HUDEP-2 (cell line): ENCODE data around the gene C10orf120.

Experiments
- DNase-seq, 76 experiments: peaks; one replicate each; lab custom pipeline; 2025; ENCODE audit not compliant: unreplicated experiment in 76 of 76; lab: John Stamatoyannopoulos, UW

The C10orf120 gene

DNA sequence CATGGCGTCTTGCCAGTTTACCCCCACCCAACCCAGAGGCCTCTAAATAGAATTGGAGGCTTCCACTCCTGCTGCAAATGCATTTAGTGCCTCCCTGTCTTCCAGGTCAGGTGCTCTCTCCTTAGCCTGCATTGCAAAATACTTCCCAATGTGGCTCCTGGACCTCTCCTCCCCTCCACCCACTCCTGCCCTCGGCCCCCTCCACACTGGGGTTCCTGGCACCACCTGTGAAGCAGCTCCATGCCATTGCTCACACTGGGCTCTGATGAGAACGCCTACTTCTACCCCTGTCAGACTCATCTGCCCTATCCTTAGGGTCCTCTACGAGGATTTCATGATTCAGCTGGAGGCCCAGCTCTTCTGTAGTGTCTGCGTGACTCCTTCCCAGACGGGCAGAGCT, 37.4 kb downstream of the C10orf120 start:
- DNase-seq: no peak

DNA sequence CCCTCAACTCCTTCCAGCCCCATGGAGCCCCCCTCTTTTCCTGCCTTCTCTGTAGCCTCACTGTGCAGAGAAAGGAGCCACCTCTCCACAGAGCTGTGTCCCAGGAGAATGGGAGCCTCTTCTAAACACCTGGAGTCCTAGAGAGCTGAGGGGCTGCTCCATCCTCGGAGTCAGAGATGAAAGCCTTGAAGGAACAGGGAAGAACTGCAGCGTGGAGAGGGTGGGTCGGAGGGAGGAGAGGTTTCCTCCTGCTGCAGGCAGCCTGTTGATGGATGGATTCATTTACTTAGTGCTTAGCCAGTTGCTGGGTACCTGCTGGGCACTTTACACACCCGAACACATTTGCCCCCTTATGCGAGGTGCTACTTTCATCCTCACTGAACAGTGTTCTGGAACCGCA, 39.0 kb downstream of the C10orf120 start:
- no peak for DNase-seq

DNA sequence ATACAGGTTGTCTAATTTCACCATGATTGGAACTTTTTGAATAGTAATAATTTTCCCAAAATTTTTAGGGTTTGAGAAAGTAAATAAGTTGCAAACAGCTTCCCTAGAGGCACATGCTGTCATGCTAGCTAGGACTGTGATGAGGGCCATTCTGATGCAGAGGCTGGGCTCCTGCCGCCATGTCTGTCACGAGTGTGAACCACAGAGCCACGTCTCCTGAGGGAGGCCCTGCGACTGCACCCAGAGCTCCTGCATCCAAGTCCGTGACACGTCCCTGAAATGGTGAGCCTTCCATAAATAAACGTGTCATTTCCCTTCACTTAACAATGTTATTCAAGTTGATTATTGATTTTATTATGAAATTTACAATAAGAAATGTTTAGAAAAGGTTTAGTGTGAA, 40.0 kb downstream of the C10orf120 start:
- no peak for DNase-seq

DNA sequence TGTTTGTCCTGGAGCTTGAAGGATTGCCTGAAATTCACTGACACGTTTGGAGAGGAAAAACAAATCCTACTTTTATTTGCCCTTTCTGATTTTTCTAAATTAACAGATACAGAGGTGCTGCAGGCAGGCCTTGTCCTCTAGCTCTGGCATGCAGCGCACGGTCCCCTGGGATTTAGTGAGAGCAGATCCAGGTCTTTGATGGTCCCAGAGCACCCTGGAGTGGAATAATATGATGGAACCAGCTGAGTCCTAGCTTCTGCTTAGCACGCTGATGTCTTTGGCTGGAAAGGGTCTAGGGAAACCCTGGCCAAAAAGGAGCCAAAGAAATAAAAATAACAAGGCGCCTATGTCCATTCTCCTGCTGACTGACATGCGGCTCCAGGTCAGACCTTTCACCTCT, 40.5 kb downstream of the C10orf120 start:
- DNase-seq: no peak

DNA sequence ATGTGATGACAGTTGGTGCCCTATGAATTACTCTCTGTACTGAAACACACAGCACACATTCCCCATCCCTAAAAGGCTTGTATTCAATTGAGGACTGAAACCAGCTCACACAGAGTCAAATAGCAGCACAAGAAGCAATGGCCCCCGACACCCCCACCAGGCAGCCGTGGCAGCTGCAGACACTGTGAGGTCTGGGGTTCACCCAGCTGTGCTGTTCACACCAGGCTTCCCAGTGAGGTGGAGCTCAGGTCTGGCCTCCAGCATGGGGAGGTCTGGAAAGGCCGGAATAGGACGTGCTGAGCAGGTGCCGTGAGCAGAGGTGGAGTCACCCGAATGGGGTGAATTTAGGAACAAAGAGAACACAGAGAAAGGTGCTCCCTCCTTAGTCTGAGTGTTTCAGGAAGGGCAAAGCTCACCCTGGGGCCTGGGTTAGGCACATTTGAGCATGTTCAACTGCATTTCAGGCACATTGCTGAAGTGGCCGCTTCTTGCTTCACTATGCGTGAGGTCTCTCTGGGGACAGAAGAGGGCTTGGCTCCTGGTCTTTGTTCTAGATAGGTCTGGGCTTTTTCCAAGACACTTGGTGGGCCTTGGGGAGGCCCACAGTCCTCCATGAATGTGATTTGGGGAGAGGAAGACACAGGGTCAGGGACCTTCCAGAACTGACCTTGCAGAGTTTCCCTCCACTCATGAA, 41.1 kb downstream of the C10orf120 start:
- DNase-seq: no peak

DNA sequence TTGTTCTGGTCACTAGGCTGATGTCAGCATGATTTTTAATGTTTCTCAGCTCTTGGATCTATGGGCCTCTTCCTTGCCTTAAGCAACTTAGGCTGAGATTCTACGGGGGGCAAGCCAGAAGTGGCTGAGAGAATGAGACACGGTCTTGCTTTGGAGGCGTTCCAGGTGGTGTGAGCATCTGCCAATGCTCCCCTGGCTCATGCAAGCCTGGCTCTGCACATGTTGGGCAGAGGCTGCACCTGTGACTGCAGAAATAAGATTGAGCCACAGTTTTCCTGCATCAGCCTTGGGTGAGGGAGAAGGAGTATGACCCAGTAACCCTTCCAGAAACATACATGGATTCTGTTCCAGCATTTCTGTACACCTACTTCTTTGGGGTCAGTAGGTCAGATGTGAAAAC, 41.9 kb downstream of the C10orf120 start:
- no peak for DNase-seq

DNA sequence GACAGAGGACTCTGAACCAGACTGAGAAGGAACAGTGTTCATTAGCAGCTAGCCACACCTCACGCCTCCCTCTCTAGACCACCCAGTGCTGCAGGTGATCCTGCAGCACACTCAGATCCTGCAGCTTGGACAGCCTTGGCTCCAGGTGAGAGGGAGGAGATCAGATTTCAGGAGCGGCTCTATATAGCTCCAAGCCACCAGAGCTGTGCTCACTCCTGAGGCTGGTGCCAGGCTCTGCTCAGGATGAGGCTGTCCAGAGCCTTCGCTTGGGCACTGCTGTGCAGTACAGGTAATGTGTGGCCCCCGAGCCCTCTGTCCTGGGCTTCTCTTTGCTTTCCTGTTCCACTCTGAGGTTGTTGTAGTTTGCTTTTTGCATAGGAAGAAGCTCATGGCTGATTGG, 42.4 kb downstream of the C10orf120 start:
- DNase-seq: no peak

DNA sequence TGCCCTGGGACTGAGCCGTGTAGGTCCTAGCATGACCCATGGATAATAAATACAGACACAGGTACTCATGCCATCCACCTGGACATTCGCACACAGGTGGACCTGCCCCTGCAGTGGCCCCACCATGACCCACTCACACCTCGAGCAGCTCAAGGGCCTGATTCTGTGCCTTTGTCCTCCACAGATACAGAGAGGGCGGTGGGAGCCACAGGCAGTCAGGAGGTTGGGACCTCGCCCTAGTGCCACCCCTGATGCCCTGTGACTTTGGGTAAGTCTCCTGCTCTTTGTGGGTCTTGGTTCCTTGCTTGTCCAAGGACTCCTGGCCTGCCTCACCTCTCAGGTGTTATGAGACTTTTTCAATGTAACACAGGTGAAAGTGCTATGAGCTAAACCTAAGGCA, 42.9 kb downstream of the C10orf120 start:
- no peak for DNase-seq

DNA sequence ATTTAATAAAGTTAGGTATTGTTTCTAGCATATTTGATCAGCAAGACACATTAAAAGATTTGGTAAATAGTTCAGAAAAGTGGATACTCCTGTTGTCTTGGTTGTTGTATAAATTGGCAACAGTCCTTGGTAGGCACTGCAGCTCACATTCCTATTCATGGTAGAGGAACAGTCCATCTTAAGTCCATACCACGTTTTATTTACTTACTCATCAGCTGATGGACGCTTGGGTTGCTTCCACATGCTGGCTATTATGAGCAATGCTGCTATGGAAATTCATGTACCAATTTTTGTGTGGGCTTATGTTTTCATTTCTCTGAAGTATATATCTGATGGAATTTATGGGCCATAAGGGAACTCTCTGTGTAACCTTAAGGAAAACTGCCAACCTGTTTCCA, 43.3 kb downstream of the C10orf120 start:
- DNase-seq: no peak

DNA sequence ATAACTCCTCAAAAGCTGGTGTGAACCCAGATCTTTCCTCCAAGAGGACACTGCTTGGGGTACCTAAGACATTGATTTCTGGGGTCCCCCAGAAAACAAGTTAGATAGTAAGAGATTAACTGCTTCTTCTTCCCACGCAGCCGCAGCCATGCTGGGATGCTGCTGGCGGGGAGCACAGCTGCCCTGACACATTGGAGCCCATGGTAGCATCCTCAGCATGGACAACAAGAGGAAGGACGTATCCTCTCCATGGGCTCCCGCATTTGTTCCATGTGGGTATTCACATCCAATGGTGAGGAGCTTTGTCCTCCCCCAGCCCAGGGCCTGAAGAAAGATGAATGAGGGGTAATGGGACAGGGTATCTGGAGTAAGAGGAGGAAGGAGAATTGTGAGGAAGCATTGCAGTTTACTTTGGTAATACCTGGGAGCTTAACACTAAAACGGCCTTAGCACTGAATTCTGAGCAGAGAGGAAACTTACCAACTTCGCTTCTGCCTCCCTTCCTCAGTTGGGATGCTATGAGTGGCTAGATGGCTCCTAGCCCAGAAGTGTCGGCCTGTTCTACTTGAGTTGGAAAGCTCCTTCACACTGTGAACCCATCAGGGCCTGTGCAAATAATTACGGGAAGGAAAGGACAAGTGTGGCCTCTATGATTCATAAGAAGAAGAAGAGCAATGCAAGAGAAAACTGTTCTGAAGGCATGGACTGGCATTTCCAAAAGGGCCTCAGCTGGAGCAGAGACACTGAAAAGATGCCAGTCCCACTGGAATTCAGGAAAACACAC, 43.9 kb downstream of the C10orf120 start:
- DNase-seq: no peak

DNA sequence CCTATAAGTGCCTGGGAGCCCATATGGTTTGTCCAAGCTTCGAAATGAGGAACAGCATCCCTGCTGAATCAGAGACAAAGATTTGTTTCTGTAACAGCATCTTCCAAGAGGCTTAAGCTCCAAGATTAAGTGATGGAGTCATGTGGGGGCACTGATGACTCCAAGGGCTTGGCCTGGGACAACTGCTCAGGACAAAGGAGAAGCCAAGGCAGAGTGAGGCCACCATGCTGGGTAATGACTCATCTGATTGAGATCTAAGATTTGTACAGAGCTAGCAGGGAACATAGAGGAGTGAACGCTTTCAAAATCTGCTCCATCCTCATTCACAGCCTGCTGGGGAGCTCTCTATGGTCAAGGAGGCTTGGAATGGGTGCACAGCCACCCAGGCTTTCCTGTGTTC, 49.3 kb downstream of the C10orf120 start:
- DNase-seq: no peak

DNA sequence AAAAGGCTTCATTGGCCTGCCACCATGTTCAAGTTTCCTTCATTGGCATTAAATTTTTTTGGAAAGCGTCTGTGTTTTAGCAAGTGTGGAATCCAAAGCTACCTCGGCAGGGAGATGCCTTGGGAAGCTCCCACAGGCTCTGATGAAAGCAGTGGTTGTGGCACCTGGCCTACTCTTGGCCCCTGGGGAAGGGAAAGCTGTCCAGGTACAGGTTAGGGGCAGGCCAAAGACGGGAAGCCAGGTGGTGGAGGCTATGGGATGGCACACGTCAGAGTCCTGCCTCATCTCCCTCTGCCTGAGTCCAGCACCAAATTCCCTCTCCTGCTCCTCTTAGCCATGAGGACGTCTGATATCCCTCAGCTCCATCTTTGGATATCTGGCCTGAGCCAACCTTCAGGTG, 49.7 kb downstream of the C10orf120 start:
- DNase-seq: no peak

DNA sequence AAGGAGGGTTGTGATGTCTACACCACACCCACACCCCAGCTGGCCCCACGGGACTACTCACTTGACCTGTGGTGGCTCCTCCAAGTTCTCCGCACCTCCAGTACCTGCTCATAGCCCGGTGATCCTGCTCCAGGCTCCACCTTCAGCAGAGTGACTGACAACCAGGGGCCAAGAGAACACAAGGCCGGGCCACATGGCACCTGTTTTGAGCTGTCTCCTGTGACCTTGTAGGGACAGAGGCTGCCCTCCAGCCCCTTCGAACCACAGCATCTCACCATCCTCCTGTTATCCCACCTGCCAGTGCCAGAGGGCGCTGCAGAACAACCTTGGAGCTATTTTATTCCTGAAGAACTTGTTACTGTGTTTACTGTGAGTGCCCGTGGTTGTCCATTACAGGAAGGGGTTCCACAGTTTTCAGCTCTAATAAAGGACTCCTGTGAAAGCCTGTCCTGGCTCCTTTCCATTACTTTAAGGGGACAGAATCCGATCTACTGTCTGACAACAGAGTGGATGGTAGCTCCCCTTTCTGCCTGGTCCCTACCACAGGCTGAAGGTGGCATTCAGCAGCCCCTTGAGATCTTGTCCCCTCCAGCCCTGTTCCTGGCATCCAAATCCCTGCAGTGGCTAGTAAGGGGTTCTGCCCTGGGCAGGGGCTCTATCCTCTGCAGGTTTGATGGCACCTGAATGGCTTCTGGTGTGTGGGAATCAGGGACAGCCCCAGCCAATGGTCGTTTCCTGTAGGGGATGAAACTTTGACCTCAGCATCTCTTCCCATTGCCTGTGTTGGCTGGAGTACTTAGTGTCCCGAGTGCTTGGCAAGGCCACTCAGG, 50.8 kb downstream of the C10orf120 start:
- peak in 38 of 76 experiments; percentile 2 to 67 (median 19) for DNase-seq
